ENCODE measurements around the gene DNPH1. TPM values are rescaled to one million over a fixed set of nuclear protein-coding genes. Genes with fewer than 3 reads are reported as not detected.

DNPH1 gene
- total and polyA plus RNA-seq, 4 donors, result 32.0 to 135 (median 84.5) TPM

GRCh38 chr6:43277643-43278523 is 48.6 kb upstream of the DNPH1 start:
- Histone ChIP-seq H3K9me3 (ENCODE audit: control insufficient read depth in 4 of 4, insufficient read depth in 3 of 4, low read length in 3 of 4) (peaks cover 0 to 4% (median 0%) of the 10 kb centered on the region in 4 donors), H3K4me3 (no peak overlapping the region), H3K4me1 (ENCODE audit: control insufficient read depth in 5 of 5, insufficient read depth in 5 of 5, low read length in 5 of 5) (peaks cover 0 to 22% (median 4%) of the 10 kb centered on the region in 5 donors), H3K27me3 (ENCODE audit: control insufficient read depth in 3 of 3, insufficient read depth in 3 of 3, low read length in 2 of 3) (peaks cover 0 to 21% (median 8%) of the 10 kb centered on the region in 3 donors), H3K27ac (ENCODE audit: low read depth in 1 of 2, low read length in 1 of 2) (no peak overlapping the region), H3K36me3 (ENCODE audit: control insufficient read depth in 4 of 4, insufficient read depth in 4 of 4, low read length in 4 of 4) (no peaks in the 10 kb centered on the region), H3K9ac (ENCODE audit: insufficient read depth in 1 of 2, low read length in 2 of 2) (no peak overlapping the region)
- TF ChIP-seq CTCF (IDR thresholded peaks at IDR 0.05; ENCODE audit: control extremely low read depth, extremely low read depth), result no peak
- 73 to 82% methylated on average over 13 of the region's 13 CpGs for WGBS, 2 donors
- ATAC-seq (ENCODE audit: insufficient read depth, low FRiP score) (no peak), DNase-seq (no peak)

- 79 to 87% methylated on average over 6 of the region's 6 CpGs for WGBS, 2 donors
- peaks cover 0 to 22% (median 4%) of the 10 kb centered on the region in 5 donors for H3K4me1 ChIP-seq (ENCODE audit: control insufficient read depth in 5 of 5, insufficient read depth in 5 of 5, low read length in 5 of 5)
- no peak for TF ChIP-seq CTCF (IDR thresholded peaks at IDR 0.05; ENCODE audit: control extremely low read depth, extremely low read depth)
These were observed 48.0 kb upstream of the DNPH1 start for GRCh38 chr6:43277306-43277642.

GRCh38 chr6:43276577-43277305 is 47.5 kb upstream of the DNPH1 start:
- Histone ChIP-seq H3K9me3 (ENCODE audit: control insufficient read depth in 4 of 4, insufficient read depth in 3 of 4, low read length in 3 of 4) (peaks cover 0 to 4% (median 0%) of the 10 kb centered on the region in 4 donors), H3K36me3 (ENCODE audit: control insufficient read depth in 4 of 4, insufficient read depth in 4 of 4, low read length in 4 of 4) (no peaks in the 10 kb centered on the region), H3K4me1 (ENCODE audit: control insufficient read depth in 5 of 5, insufficient read depth in 5 of 5, low read length in 5 of 5) (peaks cover 0 to 22% (median 4%) of the 10 kb centered on the region in 5 donors), H3K4me3 (no peak overlapping the region), H3K27ac (ENCODE audit: low read depth in 1 of 2, low read length in 1 of 2) (no peak overlapping the region), H3K27me3 (ENCODE audit: control insufficient read depth in 3 of 3, insufficient read depth in 3 of 3, low read length in 2 of 3) (peaks cover 0 to 21% (median 11%) of the 10 kb centered on the region in 3 donors), H3K9ac (ENCODE audit: insufficient read depth in 1 of 2, low read length in 2 of 2) (no peak overlapping the region)
- ATAC-seq (ENCODE audit: insufficient read depth, low FRiP score), result no peak
- no peak for DNase-seq
- 82 to 84% methylated on average over 11 of the region's 11 CpGs for WGBS, 2 donors
- no peak for TF ChIP-seq CTCF (IDR thresholded peaks at IDR 0.05; ENCODE audit: control extremely low read depth, extremely low read depth)

More at GRCh38 chr6:43277306-43277642, 48.0 kb upstream of the DNPH1 start:
- no peak for ATAC-seq (ENCODE audit: insufficient read depth, low FRiP score)
- H3K27me3 ChIP-seq (ENCODE audit: control insufficient read depth in 3 of 3, insufficient read depth in 3 of 3, low read length in 2 of 3), result peaks cover 0 to 21% (median 11%) of the 10 kb centered on the region in 3 donors
- H3K4me3 ChIP-seq, result no peak overlapping the region
- no peak for DNase-seq
- peaks cover 0 to 4% (median 0%) of the 10 kb centered on the region in 4 donors for H3K9me3 ChIP-seq (ENCODE audit: control insufficient read depth in 4 of 4, insufficient read depth in 3 of 4, low read length in 3 of 4)
- no peak overlapping the region for H3K27ac ChIP-seq (ENCODE audit: low read depth in 1 of 2, low read length in 1 of 2)
- H3K9ac ChIP-seq (ENCODE audit: insufficient read depth in 1 of 2, low read length in 2 of 2), result no peak overlapping the region
- no peaks in the 10 kb centered on the region for H3K36me3 ChIP-seq (ENCODE audit: control insufficient read depth in 4 of 4, insufficient read depth in 4 of 4, low read length in 4 of 4)
